Measurements from ENCODE around the gene PIK3CB. TPM values are rescaled to one million over a fixed set of nuclear protein-coding genes. Genes with fewer than 3 reads are reported as not detected.

The PIK3CB gene
- total RNA-seq, 1 donor from 2014 or later: 14.2 TPM

- H3K9me3 Mint-ChIP-seq (ENCODE audit: unreplicated experiment): no peaks in the 10 kb centered on the region
- peaks cover 4% of the 10 kb centered on the region for H3K4me1 Mint-ChIP-seq (ENCODE audit: low read depth, unreplicated experiment)
- H3K27me3 Mint-ChIP-seq (ENCODE audit: unreplicated experiment): no peaks in the 10 kb centered on the region
- no peak overlapping the region for H3K27ac Mint-ChIP-seq (ENCODE audit: unreplicated experiment)
- H3K4me3 Mint-ChIP-seq (ENCODE audit: unreplicated experiment): no peak overlapping the region
- DNase-seq: no peak
- TF ChIP-seq, protein P1, sequence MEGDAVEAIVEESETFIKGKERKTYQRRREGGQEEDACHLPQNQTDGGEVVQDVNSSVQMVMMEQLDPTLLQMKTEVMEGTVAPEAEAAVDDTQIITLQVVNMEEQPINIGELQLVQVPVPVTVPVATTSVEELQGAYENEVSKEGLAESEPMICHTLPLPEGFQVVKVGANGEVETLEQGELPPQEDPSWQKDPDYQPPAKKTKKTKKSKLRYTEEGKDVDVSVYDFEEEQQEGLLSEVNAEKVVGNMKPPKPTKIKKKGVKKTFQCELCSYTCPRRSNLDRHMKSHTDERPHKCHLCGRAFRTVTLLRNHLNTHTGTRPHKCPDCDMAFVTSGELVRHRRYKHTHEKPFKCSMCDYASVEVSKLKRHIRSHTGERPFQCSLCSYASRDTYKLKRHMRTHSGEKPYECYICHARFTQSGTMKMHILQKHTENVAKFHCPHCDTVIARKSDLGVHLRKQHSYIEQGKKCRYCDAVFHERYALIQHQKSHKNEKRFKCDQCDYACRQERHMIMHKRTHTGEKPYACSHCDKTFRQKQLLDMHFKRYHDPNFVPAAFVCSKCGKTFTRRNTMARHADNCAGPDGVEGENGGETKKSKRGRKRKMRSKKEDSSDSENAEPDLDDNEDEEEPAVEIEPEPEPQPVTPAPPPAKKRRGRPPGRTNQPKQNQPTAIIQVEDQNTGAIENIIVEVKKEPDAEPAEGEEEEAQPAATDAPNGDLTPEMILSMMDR (IDR thresholded peaks at IDR 0.05; ENCODE audit: partially characterized antibody, unreplicated experiment): no peak
- H3K36me3 Mint-ChIP-seq (ENCODE audit: unreplicated experiment): no peaks in the 10 kb centered on the region
Observed at GRCh38 chr3:138694287-138695007, 140.3 kb downstream of the PIK3CB start.

GRCh38 chr3:138692152-138692551 is 142.6 kb downstream of the PIK3CB start:
- Mint-ChIP-seq H3K27me3 (ENCODE audit: unreplicated experiment) (no peaks in the 10 kb centered on the region), H3K4me3 (ENCODE audit: unreplicated experiment) (no peak overlapping the region), H3K36me3 (ENCODE audit: unreplicated experiment) (no peaks in the 10 kb centered on the region), H3K4me1 (ENCODE audit: low read depth, unreplicated experiment) (peaks cover 4% of the 10 kb centered on the region), H3K27ac (ENCODE audit: unreplicated experiment) (no peak overlapping the region), H3K9me3 (ENCODE audit: unreplicated experiment) (no peaks in the 10 kb centered on the region)
- DNase-seq: no peak
- TF ChIP-seq, protein P1 (IDR thresholded peaks at IDR 0.05; ENCODE audit: partially characterized antibody, unreplicated experiment): no peak

- Mint-ChIP-seq H3K27ac (ENCODE audit: unreplicated experiment) (no peak overlapping the region), H3K4me3 (ENCODE audit: unreplicated experiment) (no peak overlapping the region), H3K27me3 (ENCODE audit: unreplicated experiment) (no peaks in the 10 kb centered on the region), H3K36me3 (ENCODE audit: unreplicated experiment) (no peaks in the 10 kb centered on the region), H3K4me1 (ENCODE audit: low read depth, unreplicated experiment) (peaks cover 4% of the 10 kb centered on the region), H3K9me3 (ENCODE audit: unreplicated experiment) (no peaks in the 10 kb centered on the region)
- TF ChIP-seq, protein P1 (IDR thresholded peaks at IDR 0.05; ENCODE audit: partially characterized antibody, unreplicated experiment): no peak
- DNase-seq: no peak
Observed at GRCh38 chr3:138691351-138691750, 143.4 kb downstream of the PIK3CB start.

DNA sequence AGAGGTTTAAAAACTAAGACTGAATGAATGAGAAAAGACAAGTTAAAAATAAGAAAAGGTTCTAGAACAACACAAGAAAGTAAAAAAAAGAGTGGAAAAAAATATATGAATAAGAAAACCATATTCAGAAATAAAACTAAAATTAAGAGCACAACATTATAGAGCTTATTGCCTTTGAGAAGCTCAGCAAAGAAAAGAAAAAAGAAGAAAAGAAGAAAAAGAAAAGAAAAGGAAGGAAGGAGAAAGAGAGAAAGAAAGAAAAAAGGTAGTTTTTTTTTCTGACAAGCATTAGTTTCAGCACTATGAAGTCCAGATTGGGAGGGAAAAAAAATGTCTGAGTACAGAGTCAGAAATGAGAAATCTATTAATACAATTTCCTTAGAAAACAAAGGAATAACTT is 144.7 kb downstream of the PIK3CB start:
- DNase-seq: no peak
- H3K4me1 Mint-ChIP-seq (ENCODE audit: low read depth, unreplicated experiment): peaks cover 4% of the 10 kb centered on the region
- TF ChIP-seq, protein P1 (IDR thresholded peaks at IDR 0.05; ENCODE audit: partially characterized antibody, unreplicated experiment): no peak
- H3K27me3 Mint-ChIP-seq (ENCODE audit: unreplicated experiment): no peaks in the 10 kb centered on the region
- H3K9me3 Mint-ChIP-seq (ENCODE audit: unreplicated experiment): no peaks in the 10 kb centered on the region
- H3K36me3 Mint-ChIP-seq (ENCODE audit: unreplicated experiment): no peaks in the 10 kb centered on the region
- H3K27ac Mint-ChIP-seq (ENCODE audit: unreplicated experiment): no peak overlapping the region
- no peak overlapping the region for H3K4me3 Mint-ChIP-seq (ENCODE audit: unreplicated experiment)

GRCh38 chr3:138688871-138689299 is 145.8 kb downstream of the PIK3CB start:
- Mint-ChIP-seq H3K27me3 (ENCODE audit: unreplicated experiment) (no peaks in the 10 kb centered on the region), H3K4me1 (ENCODE audit: low read depth, unreplicated experiment) (peaks cover 6% of the 10 kb centered on the region), H3K27ac (ENCODE audit: unreplicated experiment) (no peak overlapping the region), H3K9me3 (ENCODE audit: unreplicated experiment) (no peaks in the 10 kb centered on the region), H3K36me3 (ENCODE audit: unreplicated experiment) (no peaks in the 10 kb centered on the region), H3K4me3 (ENCODE audit: unreplicated experiment) (no peak overlapping the region)
- TF ChIP-seq, protein P1 (IDR thresholded peaks at IDR 0.05; ENCODE audit: partially characterized antibody, unreplicated experiment): no peak
- no peak for DNase-seq
